ENCODE results near the gene FTCD.

The FTCD gene

DNA sequence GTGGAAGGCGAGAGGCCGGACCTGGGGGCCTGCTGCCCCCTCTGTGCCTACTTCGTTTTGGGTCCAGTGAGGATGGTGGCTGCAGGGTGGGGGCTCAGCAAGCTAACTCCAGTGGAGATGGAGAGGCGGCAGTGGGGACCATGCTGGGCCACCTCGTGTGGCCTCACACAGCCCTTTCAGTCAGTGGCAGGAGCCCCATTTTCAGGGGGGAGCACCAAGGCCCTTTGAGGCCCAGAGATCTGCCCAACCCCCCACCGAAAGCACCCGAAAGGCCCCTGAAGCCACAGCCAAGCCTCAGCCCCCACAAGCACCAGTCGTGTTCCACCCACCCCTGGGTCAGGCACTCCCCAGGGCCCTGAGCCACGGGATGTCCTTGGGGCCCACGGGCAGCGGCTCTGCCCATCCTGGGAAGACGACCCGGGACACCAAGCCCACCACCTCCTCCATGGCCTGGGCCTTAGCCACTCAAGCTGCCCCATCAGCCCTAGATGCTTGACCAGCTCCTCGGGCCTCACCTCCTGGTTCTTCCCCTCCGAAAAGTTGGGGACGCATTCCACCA is 345 bp downstream of the FTCD start:
- H3K27me3 ChIP-seq (replicated peaks; ENCODE audit: control insufficient read depth, insufficient read depth, low read length): no peaks in the 10 kb centered on the region
- H3K4me3 ChIP-seq (ENCODE audit: low read length): no peak overlapping the region
- DNase-seq (ENCODE audit: low read depth): no peak
- H3K36me3 ChIP-seq (ENCODE audit: control insufficient read depth, insufficient read depth, low read length, severe bottlenecking): no peaks in the 10 kb centered on the region
- H3K9me3 ChIP-seq (ENCODE audit: control insufficient read depth, low read length): no peaks in the 10 kb centered on the region
- H3K4me1 ChIP-seq (ENCODE audit: control insufficient read depth, insufficient read depth, low read length): peaks cover 5% of the 10 kb centered on the region
- no peak overlapping the region for H3K9ac ChIP-seq (ENCODE audit: low read length)

DNA sequence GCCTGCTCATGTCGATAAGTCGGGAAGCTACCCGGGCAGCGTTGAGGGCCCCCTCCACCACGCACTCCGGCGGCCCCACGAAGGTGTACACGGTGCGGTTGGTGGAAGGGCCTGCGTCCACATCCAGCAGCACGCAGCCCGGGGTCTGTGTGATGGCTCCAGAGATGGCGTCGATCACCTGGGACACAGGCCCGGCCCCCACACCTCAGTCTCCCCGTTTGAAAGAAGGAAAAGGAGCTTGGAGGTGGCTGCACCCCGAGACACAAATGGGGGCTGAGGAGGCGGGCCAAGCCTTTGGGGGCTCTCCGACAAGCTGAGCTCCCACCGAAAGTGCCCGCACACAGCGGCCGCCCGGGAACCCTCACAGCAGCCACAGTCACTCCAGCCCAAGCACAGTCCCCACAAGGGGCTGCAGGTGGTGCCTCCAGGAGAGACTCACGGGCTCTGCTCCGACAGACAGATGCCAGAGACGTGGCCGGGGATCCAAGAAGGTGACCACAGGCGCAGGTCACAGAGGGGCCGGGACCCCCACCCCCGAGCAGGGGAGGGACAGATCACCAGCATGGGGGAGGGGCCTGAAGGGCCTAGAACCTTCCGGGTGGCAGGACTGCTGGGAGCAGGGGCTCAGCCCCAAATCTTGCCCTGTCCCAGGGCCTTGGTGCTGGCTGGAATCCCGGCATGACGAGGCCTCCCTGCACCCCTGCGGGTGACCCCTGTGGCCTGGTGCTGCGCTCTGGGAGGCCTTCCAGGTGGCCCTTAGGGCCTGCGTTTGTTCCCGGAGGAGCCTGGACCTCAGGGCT is 1.0 kb downstream of the FTCD start:
- no peaks in the 10 kb centered on the region for H3K27me3 ChIP-seq (replicated peaks; ENCODE audit: control insufficient read depth, insufficient read depth, low read length)
- H3K4me1 ChIP-seq (ENCODE audit: control insufficient read depth, insufficient read depth, low read length): peaks cover 5% of the 10 kb centered on the region
- H3K4me3 ChIP-seq (ENCODE audit: low read length): no peak overlapping the region
- H3K9me3 ChIP-seq (ENCODE audit: control insufficient read depth, low read length): no peaks in the 10 kb centered on the region
- no peaks in the 10 kb centered on the region for H3K36me3 ChIP-seq (ENCODE audit: control insufficient read depth, insufficient read depth, low read length, severe bottlenecking)
- no peak for DNase-seq (ENCODE audit: low read depth)
- no peak overlapping the region for H3K9ac ChIP-seq (ENCODE audit: low read length)

DNA sequence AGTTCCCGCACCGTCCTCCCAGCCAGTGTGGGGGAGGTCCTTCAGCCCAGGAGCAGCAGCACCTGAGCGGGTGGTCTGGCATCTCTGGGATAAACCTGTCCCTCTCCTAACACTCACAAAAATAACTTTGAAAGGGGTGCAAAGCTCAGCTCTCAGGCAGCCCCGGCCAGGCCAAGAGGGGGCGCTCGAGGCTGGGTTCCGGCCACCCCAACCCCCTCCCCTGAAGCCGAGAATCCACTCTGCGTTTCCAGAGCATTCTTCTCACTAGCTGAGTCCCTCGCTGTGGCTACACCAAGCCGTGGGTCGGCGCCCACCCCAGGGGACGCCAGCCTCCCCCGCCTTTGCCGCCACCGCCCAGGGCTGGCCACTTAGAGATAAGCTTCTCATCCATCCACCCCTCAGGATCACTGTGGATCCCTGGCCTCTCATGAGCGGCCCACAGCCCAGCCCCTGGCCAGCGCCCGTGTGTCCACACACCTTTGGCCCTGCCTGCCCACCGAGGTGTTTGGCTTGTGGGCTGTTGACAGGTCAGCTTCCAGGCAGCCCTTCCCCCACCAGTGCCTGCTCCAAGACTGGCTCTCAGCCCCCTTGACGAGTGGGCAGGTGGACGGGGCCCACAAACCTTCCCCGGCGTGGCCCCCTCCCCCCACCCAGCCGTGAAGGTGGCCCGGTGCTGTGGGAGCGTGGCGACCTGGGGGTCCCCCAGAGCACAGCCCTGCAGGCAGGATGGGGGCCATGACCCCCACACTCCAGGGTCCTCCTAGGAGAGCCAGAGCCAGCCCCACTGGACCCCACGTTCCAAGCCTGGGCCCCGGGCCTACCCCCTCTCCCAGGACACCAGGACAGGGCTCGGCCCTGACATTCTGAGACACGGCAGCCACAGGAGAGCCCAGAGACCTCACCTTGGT is 1.9 kb downstream of the FTCD start:
- DNase-seq (ENCODE audit: low read depth): peak; percentile 62
- Histone ChIP-seq H3K4me3 (ENCODE audit: low read length) (peak overlapping the region; percentile 66), H3K36me3 (ENCODE audit: control insufficient read depth, insufficient read depth, low read length, severe bottlenecking) (no peaks in the 10 kb centered on the region), H3K4me1 (ENCODE audit: control insufficient read depth, insufficient read depth, low read length) (peaks cover 5% of the 10 kb centered on the region), H3K27me3 (replicated peaks; ENCODE audit: control insufficient read depth, insufficient read depth, low read length) (no peaks in the 10 kb centered on the region), H3K9me3 (ENCODE audit: control insufficient read depth, low read length) (no peaks in the 10 kb centered on the region), H3K9ac (ENCODE audit: low read length) (peak overlapping the region; percentile 79)

DNA sequence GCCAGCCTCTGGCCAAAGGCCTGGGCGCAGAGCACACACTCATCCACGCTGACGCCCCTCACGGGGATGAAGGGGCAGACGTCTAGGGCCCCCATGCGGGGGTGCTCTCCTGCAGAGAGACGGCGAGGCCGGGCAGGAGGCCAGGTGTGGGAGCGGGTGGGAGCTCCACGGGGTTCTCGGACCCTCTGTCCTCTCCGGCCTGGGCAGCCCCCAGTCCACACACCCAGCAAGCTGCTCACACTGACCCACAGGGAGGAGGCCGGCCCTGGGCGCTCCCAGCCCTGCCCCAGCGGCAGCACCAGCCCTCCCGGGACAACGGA is 2.5 kb downstream of the FTCD start:
- H3K36me3 ChIP-seq (ENCODE audit: control insufficient read depth, insufficient read depth, low read length, severe bottlenecking): no peaks in the 10 kb centered on the region
- peaks cover 5% of the 10 kb centered on the region for H3K4me1 ChIP-seq (ENCODE audit: control insufficient read depth, insufficient read depth, low read length)
- H3K9me3 ChIP-seq (ENCODE audit: control insufficient read depth, low read length): no peaks in the 10 kb centered on the region
- H3K9ac ChIP-seq (ENCODE audit: low read length): no peak overlapping the region
- no peak for DNase-seq (ENCODE audit: low read depth)
- H3K4me3 ChIP-seq (ENCODE audit: low read length): peak overlapping the region; percentile 66
- H3K27me3 ChIP-seq (replicated peaks; ENCODE audit: control insufficient read depth, insufficient read depth, low read length): no peaks in the 10 kb centered on the region

DNA sequence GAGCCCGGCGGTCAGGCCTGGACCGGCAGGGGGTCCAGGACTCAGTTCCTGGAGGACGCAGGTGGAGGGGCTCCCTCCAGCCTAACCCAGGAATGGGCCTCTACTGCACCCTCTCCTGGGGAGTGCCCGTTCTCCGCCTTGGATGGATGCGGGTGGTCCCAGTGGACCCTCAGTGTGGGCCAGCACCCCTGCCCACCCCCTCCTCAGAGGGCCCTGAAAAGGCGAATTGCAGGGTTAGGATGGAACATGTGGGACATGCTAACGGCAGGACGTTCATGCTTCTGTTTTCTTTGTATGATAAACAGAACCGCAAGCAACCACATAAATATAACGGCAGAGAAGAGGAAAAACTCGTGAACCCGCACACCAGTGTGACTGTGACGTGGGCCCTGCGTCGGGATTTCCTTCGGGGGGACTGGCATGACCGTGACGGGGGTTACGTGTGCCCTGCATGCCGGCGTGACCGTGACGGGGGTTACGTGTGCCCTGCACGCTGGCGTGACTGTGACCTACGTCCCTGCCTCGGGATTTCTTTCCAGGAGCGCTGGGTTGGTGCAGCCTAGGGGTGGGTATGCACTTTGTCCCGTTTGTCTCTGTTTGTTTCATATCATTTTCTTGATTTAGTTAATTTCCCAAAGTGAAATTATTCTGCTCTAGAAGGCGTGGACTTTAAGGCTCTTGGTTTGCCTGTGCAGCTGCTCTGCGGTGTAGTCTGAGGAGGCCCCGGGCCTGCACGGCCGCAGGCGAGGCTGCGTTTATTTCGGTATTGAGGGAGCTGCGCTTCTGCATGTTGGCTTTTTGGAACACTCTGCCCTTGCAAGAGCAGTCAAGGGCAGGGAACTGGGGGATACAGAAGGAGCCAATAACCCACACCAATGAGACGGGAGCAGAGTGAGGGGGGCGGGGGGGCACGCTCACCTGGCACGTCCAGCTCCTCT is 3.1 kb downstream of the FTCD start:
- H3K9ac ChIP-seq (ENCODE audit: low read length): no peak overlapping the region
- no peaks in the 10 kb centered on the region for H3K27me3 ChIP-seq (replicated peaks; ENCODE audit: control insufficient read depth, insufficient read depth, low read length)
- H3K36me3 ChIP-seq (ENCODE audit: control insufficient read depth, insufficient read depth, low read length, severe bottlenecking): no peaks in the 10 kb centered on the region
- DNase-seq (ENCODE audit: low read depth): no peak
- no peaks in the 10 kb centered on the region for H3K9me3 ChIP-seq (ENCODE audit: control insufficient read depth, low read length)
- peaks cover 5% of the 10 kb centered on the region for H3K4me1 ChIP-seq (ENCODE audit: control insufficient read depth, insufficient read depth, low read length)
- H3K4me3 ChIP-seq (ENCODE audit: low read length): no peak overlapping the region

DNA sequence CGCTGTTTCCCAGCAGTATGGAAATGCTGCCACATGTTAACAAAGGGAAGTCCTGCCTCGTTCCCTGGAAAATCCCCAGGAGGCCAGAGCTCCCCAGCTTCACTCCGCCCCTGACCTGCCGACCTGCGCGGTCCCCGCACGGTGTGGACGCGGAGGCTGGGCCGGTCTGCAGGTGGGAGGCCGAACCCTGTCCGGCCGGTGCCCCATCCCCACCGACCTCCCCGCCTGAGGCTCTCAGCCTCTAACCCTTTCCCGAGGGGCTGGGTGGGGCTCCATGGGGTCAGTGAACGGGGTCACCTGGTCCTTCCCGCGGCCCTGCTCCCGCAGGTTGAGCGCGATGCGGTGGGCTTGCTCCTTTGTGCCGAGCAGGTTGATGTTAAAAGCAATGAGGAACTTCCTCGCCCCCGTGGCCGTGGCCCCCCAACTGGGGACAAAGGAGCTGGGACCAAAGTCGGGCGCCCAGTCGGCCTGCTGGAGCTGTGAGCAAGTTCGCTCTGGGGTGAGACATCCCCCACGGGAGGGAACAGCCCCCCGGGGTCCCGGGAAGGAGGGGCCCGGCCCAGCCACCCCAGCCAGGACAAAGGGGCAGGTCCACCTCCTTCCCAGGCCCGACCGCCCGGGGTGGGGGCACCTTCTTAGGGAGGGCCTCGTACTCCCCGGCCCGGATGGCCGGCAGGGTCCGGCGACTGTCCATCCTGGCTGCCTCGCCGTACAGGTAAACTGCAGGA is 4.0 kb downstream of the FTCD start:
- H3K4me3 ChIP-seq (ENCODE audit: low read length): no peak overlapping the region
- no peaks in the 10 kb centered on the region for H3K9me3 ChIP-seq (ENCODE audit: control insufficient read depth, low read length)
- H3K4me1 ChIP-seq (ENCODE audit: control insufficient read depth, insufficient read depth, low read length): peaks cover 5% of the 10 kb centered on the region
- H3K36me3 ChIP-seq (ENCODE audit: control insufficient read depth, insufficient read depth, low read length, severe bottlenecking): no peaks in the 10 kb centered on the region
- H3K9ac ChIP-seq (ENCODE audit: low read length): no peak overlapping the region
- no peak for DNase-seq (ENCODE audit: low read depth)
- no peaks in the 10 kb centered on the region for H3K27me3 ChIP-seq (replicated peaks; ENCODE audit: control insufficient read depth, insufficient read depth, low read length)

DNA sequence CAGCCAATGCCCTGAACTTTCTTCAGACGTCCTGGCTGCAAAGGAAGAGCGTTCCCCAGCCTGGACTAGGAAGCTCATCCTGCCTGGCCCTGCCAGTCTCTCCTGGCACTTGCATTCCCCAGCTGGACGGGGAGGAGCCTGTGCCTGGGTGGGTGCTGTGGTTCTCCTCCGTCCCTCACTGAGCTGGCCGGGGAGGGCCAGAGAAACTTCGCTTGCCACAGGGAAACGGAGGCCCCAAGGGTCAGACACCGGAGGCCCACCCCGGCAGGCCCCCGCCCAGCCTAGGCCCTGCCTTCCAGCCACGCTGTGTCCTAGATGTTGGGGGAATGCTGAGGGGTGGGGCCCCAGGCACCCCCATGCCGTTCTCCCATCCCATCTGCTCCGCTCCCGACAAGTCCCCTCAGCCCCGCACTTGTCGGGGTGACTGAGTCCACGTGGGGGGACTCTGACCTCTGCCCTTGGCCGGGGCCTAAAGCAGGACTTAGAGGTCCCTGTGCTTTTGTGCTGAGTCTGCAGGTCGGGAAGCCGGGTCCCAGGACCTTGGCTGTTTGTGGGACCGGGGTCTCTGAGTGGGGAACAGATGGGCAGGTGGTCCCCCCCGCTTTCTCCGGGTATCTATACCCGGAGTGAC is 4.8 kb downstream of the FTCD start:
- Histone ChIP-seq H3K4me1 (ENCODE audit: control insufficient read depth, insufficient read depth, low read length) (peaks cover 5% of the 10 kb centered on the region), H3K9ac (ENCODE audit: low read length) (no peak overlapping the region), H3K9me3 (ENCODE audit: control insufficient read depth, low read length) (no peaks in the 10 kb centered on the region), H3K36me3 (ENCODE audit: control insufficient read depth, insufficient read depth, low read length, severe bottlenecking) (no peaks in the 10 kb centered on the region), H3K27me3 (replicated peaks; ENCODE audit: control insufficient read depth, insufficient read depth, low read length) (no peaks in the 10 kb centered on the region), H3K4me3 (ENCODE audit: low read length) (no peak overlapping the region)
- DNase-seq (ENCODE audit: low read depth): no peak

DNA sequence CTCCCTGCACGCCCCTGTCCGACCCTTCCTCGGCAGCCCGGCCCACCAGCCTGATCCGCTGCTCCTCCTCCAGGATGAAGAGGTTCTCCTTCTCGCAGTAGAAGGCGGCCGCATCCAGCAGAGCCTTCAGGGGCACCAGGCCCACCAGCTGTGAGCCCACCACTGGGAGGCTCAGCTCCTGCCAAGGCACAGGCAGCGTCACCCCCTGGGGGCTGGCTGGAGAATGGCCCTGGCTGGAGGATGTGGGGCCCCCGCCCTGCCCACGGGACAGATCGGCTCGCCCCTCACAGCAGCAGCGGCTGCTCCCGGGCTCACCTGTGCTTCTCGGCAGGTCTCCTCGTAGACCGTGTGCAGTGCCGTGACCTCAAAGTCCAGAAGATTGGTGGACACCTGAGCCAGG is 5.3 kb downstream of the FTCD start:
- Histone ChIP-seq H3K36me3 (ENCODE audit: control insufficient read depth, insufficient read depth, low read length, severe bottlenecking) (no peaks in the 10 kb centered on the region), H3K9me3 (ENCODE audit: control insufficient read depth, low read length) (no peaks in the 10 kb centered on the region), H3K9ac (ENCODE audit: low read length) (no peak overlapping the region), H3K4me1 (ENCODE audit: control insufficient read depth, insufficient read depth, low read length) (peaks cover 5% of the 10 kb centered on the region), H3K4me3 (ENCODE audit: low read length) (no peak overlapping the region), H3K27me3 (replicated peaks; ENCODE audit: control insufficient read depth, insufficient read depth, low read length) (no peaks in the 10 kb centered on the region)
- no peak for DNase-seq (ENCODE audit: low read depth)

DNA sequence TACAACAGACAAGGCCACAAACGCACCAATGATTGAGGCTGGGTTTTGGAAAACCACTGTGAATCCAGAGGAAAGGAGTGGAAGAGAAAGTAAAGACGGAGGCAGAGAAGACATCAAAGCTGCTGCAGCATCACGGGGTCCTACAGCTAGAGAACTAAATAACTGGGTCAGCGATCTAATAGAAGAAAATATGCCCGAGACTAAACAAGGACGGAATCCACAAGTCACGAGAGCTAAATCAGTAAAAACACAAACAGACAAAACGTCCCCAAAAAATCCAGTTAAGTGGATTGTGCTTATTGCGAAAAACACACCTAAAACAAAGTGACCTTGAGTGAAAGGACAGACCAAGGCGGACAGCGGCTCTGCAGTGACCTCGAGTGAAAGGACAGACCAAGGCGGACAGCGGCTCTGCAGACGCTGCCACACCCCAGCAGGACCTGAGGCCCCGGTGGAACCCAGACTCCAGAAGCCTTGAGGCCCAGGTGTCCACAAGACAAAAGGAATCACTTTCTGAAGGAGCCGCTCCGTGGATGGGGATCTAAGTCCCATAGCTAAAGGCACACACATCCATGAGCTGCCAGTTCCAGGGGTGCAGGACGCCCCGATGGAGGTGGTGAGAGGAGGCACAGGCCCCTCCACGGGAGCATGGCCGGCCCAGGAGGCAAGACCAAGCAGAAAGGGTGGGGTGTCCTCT is 6.0 kb downstream of the FTCD start:
- Histone ChIP-seq H3K9ac (ENCODE audit: low read length) (no peak overlapping the region), H3K36me3 (ENCODE audit: control insufficient read depth, insufficient read depth, low read length, severe bottlenecking) (no peaks in the 10 kb centered on the region), H3K4me3 (ENCODE audit: low read length) (no peak overlapping the region), H3K9me3 (ENCODE audit: control insufficient read depth, low read length) (no peaks in the 10 kb centered on the region), H3K27me3 (replicated peaks; ENCODE audit: control insufficient read depth, insufficient read depth, low read length) (no peaks in the 10 kb centered on the region), H3K4me1 (ENCODE audit: control insufficient read depth, insufficient read depth, low read length) (peaks cover 5% of the 10 kb centered on the region)
- DNase-seq (ENCODE audit: low read depth): no peak

DNA sequence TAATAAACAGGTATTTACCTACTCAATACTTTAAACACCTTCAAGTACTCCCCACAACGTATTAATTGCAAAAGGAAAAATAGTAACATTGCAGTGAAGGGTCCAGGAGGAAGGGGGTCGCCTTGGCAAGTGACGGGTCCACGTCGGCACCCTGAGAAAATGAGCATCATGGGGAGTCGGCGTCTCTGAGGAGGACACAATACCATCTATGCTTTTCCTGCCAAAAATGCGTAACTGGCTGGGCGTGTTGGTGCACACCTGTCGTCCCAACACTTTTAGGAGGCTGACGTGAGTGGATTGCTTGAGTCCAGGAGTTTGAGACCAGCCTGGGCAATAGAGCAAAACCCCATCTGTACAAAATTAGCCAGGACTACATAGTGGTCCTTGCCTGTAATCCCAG is 7.3 kb downstream of the FTCD start:
- Histone ChIP-seq H3K36me3 (ENCODE audit: control insufficient read depth, insufficient read depth, low read length, severe bottlenecking) (no peaks in the 10 kb centered on the region), H3K4me1 (ENCODE audit: control insufficient read depth, insufficient read depth, low read length) (peaks cover 6% of the 10 kb centered on the region), H3K27me3 (replicated peaks; ENCODE audit: control insufficient read depth, insufficient read depth, low read length) (no peaks in the 10 kb centered on the region), H3K4me3 (ENCODE audit: low read length) (no peak overlapping the region), H3K9ac (ENCODE audit: low read length) (no peak overlapping the region), H3K9me3 (ENCODE audit: control insufficient read depth, low read length) (no peaks in the 10 kb centered on the region)
- DNase-seq (ENCODE audit: low read depth): no peak

All from adipocyte (in vitro differentiated cells).